Body of pancreas (tissue), 4 donors: Measurements from ENCODE around the gene ZNF365. TPM values are rescaled to one million over a fixed set of nuclear protein-coding genes. Genes with fewer than 3 reads are reported as not detected.

Experiments
- ATAC-seq: fragments of 150-250 bp; one replicate; pipeline ENCODE4 v1.9.1; 2016
- DNase-seq, 4 donors: peaks; one replicate each; pipeline ENCODE4 v3.0.0-alpha.2; 2019
- H3K27ac ChIP-seq, 4 donors: fragments of 200-600 bp; sonication (generic); 1 replicate in 3 of 4; 2 replicates in 1 of 4; pipeline versions ENCODE4 v1.5.1 to v1.6.1; 2016 to 2019; ENCODE audit warnings: mild to moderate bottlenecking in 1 of 4, mixed read lengths in 1 of 4, moderate library complexity in 1 of 4
- H3K27me3 ChIP-seq, 2 donors: fragments of 200-600 bp; sonication (generic); one replicate each; pipeline ENCODE4 v1.6.0; 2016; ENCODE audit warnings: mild to moderate bottlenecking in 1 of 2
- H3K36me3 ChIP-seq, 2 donors: fragments of 200-600 bp; sonication (generic); replicated peaks in 1 of 2; 2 replicates each; pipeline ENCODE4 v1.5.1; 2016; ENCODE audit warnings: low read depth in 2 of 2; ENCODE audit not compliant: insufficient read depth in 1 of 2
- H3K4me1 ChIP-seq: fragments of 200-600 bp; sonication (generic); one replicate; pipeline ENCODE4 v1.6.0; 2016
- H3K4me3 ChIP-seq, 2 donors: fragments of 200-600 bp; sonication (generic); 1 replicate in 1 of 2; 2 replicates in 1 of 2; pipeline ENCODE4 v1.5.1; 2016 to 2019
- H3K9me3 ChIP-seq, 3 donors: fragments of 200-600 bp; sonication (generic); 1 replicate in 2 of 3; 2 replicates in 1 of 3; pipeline ENCODE4 v1.5.1; 2016
- POLR2A ChIP-seq, 3 donors: fragments of 450-650 bp; IDR thresholded peaks; one replicate each; pipeline ENCODE4 v1.6.1; 2016; ENCODE audit warnings: antibody characterized with exemption in 3 of 3, mild to moderate bottlenecking in 2 of 3
- WGBS, 2 donors: methylation state at CpG; one replicate each; pipeline ENCODE4 v1.1.5; 2017; 5-methylcytosine and 5-hydroxymethylcytosine counted together
- intact Hi-C: fragments of 100-400 bp; cut with DNase I; formaldehyde crosslinking; loops from one replicate; pipeline ENCODE4 v1.15.1; 2023
- total RNA-seq, 2 donors: library from RNA; depleted of rRNA; stranded (reverse); fragments of >200 nt; gene quantifications; one replicate each; pipeline ENCODE4 v1.1.0, GENCODE V29; 2016
- TF ChIP-seq, protein P1 (sequence below), 7 experiments: fragments of 450-650 bp in 4 of 7; fragments of 200-600 bp in 3 of 7; sonication (generic) in 3 of 7; IDR thresholded peaks; one replicate each; pipeline ENCODE4 v1.5.1; 2016 to 2019; ENCODE audit warnings: antibody characterized with exemption in 7 of 7

ZNF365 gene
- total RNA-seq, 2 donors from 2014 or later: 1.0 to 1.6 TPM

GRCh38 chr10:62332406-62332805 is 41.8 kb upstream of the ZNF365 start:
- no peaks in the 10 kb centered on the region for H3K9me3 ChIP-seq
- no peaks in the 10 kb centered on the region for H3K36me3 ChIP-seq
- intact Hi-C loops: no loop called here
- H3K27ac ChIP-seq: no peak overlapping the region
- no peak for ATAC-seq
- H3K4me3 ChIP-seq: no peak overlapping the region
- H3K27me3 ChIP-seq: no peaks in the 10 kb centered on the region
- H3K4me1 ChIP-seq: no peaks in the 10 kb centered on the region
- DNase-seq: no peak
- TF ChIP-seq POLR2A (IDR thresholded peaks at IDR 0.05): no peak
- TF ChIP-seq, protein P1, sequence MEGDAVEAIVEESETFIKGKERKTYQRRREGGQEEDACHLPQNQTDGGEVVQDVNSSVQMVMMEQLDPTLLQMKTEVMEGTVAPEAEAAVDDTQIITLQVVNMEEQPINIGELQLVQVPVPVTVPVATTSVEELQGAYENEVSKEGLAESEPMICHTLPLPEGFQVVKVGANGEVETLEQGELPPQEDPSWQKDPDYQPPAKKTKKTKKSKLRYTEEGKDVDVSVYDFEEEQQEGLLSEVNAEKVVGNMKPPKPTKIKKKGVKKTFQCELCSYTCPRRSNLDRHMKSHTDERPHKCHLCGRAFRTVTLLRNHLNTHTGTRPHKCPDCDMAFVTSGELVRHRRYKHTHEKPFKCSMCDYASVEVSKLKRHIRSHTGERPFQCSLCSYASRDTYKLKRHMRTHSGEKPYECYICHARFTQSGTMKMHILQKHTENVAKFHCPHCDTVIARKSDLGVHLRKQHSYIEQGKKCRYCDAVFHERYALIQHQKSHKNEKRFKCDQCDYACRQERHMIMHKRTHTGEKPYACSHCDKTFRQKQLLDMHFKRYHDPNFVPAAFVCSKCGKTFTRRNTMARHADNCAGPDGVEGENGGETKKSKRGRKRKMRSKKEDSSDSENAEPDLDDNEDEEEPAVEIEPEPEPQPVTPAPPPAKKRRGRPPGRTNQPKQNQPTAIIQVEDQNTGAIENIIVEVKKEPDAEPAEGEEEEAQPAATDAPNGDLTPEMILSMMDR (IDR thresholded peaks at IDR 0.05): no peak

GRCh38 chr10:62333135-62333889 is 40.9 kb upstream of the ZNF365 start:
- Histone ChIP-seq H3K27me3 (no peaks in the 10 kb centered on the region), H3K9me3 (no peaks in the 10 kb centered on the region), H3K4me3 (no peak overlapping the region), H3K4me1 (no peaks in the 10 kb centered on the region), H3K36me3 (no peaks in the 10 kb centered on the region), H3K27ac (no peak overlapping the region)
- intact Hi-C loops: no loop called here
- no peak for ATAC-seq
- WGBS, 2 donors: 51 to 63% methylated on average over 3 of the region's 3 CpGs
- no peak for DNase-seq
- TF ChIP-seq, protein P1 (IDR thresholded peaks at IDR 0.05): no peak
- TF ChIP-seq POLR2A (IDR thresholded peaks at IDR 0.05): no peak

DNA sequence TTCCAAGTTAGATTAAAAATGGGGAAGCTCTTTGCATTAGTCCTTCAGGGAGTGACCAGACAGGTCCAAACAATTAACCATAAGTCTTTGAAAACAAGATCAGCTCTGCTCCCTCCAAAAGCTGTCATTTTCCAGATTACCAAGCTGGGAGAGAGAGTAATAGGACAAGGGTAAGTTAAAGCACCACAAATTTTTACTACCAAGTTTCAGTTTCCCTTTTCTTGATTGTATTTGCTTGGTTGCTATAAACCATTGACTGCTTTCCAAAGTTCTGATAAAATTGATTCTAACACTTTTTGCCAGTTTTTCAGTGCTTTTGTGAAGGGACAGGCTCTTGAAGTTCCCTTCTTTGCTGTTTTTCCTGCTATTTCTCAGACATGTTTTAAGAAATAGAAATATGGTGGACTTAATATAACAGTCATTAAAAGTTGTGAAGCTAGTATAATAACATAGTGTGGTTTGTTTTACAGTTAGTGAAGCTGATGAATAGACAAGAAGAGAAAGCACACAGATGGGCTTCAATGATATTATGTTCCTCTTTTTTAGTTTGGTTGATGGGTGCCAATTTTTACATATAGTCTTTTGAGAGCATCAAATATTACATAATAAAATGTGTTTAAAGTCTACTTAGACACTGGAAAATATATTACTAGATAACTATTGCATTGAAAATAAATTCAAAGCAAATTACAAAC is 40.0 kb upstream of the ZNF365 start:
- Histone ChIP-seq H3K27ac (no peak overlapping the region), H3K36me3 (no peaks in the 10 kb centered on the region), H3K27me3 (no peaks in the 10 kb centered on the region), H3K4me1 (no peaks in the 10 kb centered on the region), H3K9me3 (no peaks in the 10 kb centered on the region), H3K4me3 (no peak overlapping the region)
- TF ChIP-seq POLR2A (IDR thresholded peaks at IDR 0.05): no peak
- ATAC-seq: no peak
- DNase-seq: no peak
- intact Hi-C loops: no loop called here

DNA sequence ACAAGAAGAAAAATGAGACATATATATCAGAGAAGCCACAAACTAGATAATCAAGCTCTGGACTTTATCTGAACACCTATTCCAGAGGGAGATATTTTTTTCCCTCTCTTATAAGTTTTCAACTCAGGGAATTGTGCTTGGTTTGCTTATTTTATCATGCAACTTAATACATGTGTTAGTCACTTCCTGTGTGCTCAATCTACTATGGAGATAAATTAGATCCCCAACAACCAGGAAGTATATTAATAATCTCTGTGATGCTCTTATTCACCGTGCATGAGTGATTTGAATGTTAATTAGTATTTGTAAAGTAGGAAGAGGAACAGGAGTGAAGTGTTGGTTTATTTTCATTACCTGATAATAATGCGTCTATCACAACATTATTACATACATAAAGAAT is 38.8 kb upstream of the ZNF365 start:
- TF ChIP-seq, protein P1 (IDR thresholded peaks at IDR 0.05): no peak
- Histone ChIP-seq H3K36me3 (no peaks in the 10 kb centered on the region), H3K9me3 (peaks cover 0 to 6% (median 0%) of the 10 kb centered on the region in 3 donors), H3K27ac (no peak overlapping the region), H3K27me3 (no peaks in the 10 kb centered on the region), H3K4me1 (no peaks in the 10 kb centered on the region), H3K4me3 (no peak overlapping the region)
- intact Hi-C loops: no loop called here
- DNase-seq (no peak), ATAC-seq (no peak)
- 47 to 48% methylated on average over 2 of the region's 2 CpGs for WGBS, 2 donors

DNA sequence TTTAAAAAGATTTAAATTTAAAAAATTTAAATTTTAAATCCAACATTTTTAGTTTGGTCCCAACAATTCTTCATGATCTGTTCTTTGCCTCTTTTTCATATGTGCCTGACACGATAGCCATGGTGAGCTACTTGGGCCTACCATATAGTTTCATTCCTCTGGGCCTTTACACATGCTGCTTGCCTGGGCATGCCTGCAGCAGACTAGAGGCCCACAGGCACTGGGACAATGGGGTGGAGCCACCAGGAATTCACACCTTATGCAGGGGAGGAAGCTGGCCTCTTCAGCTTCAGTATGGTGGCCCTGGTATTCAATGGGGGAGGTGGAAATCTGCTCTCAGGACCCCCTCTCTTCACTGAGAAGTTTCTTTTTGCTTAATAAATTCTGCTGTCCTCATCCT is 37.8 kb upstream of the ZNF365 start:
- H3K4me3 ChIP-seq: no peak overlapping the region
- TF ChIP-seq POLR2A (IDR thresholded peaks at IDR 0.05): no peak
- TF ChIP-seq, protein P1 (IDR thresholded peaks at IDR 0.05): no peak
- 77 to 79% methylated on average over 1 of the region's 1 CpG for WGBS, 2 donors
- intact Hi-C loops: no loop called here
- ATAC-seq (no peak), DNase-seq (no peak)
- peaks cover 0 to 6% (median 0%) of the 10 kb centered on the region in 3 donors for H3K9me3 ChIP-seq
- H3K27ac ChIP-seq: no peak overlapping the region
- H3K4me1 ChIP-seq: no peaks in the 10 kb centered on the region
- no peaks in the 10 kb centered on the region for H3K36me3 ChIP-seq
- no peaks in the 10 kb centered on the region for H3K27me3 ChIP-seq
